HepG2 (cell line): ENCODE results near the gene C11orf24. TPM values are rescaled to one million over a fixed set of nuclear protein-coding genes. Genes with fewer than 3 reads are reported as not detected.

Source experiments
- ATAC-seq: fragments of 200-7000 bp; cut with Tn5 transposase; 3 replicates; pipeline ENCODE4 v1.9.1; 2020; ENCODE audit warnings: mild to moderate bottlenecking, moderate library complexity
- BruUV-seq: library from RNA; stranded (reverse); fragments of 400-500 nt; replicated peaks from 2 replicates; lab custom pipeline; 2021; lab: Mats Ljungman, UMichigan
- CTCF ChIA-PET: fragments of 300-600 bp; formaldehyde crosslinking; extraction: SDS; loops from one replicate; lab custom pipeline; 2021; ENCODE audit warnings: low total read pairs, inconsistent platforms, low intra/inter-chr PET ratio; lab: Yijun Ruan, JAX
- POLR2A ChIA-PET: fragments of 350-600 bp; sonication (Branson Sonifier 250); formaldehyde crosslinking; loops from one replicate; lab custom pipeline; 2020; ENCODE audit warnings: antibody characterized with exemption, inconsistent platforms; lab: Yijun Ruan, JAX
- DNase-seq: peaks from one replicate; pipeline ENCODE4 v3.0.0-alpha.2; 2015; ENCODE audit warnings: low spot score
- FAIRE-seq: peaks from 3 replicates; lab custom pipeline; 2011; peaks lifted over from hg19 to GRCh38; lab: Jason Lieb, UNC
- H2AFZ ChIP-seq: one replicate; pipeline ENCODE4 v1.6.1; 2011; ENCODE audit warnings: low read length, inconsistent platforms
- H3K27ac ChIP-seq: fragments of 300-600 bp; 3 replicates; pipeline ENCODE4 v1.8.0; 2011; ENCODE audit warnings: mixed run types, mild to moderate bottlenecking, mixed read lengths, low read length, inconsistent platforms; ENCODE audit not compliant: insufficient read depth; ENCODE audit errors: extremely low read length
- H3K27me3 ChIP-seq, 2 experiments: fragments of 200-600 bp in 1 of 2; 2 replicates in 1 of 2; 3 replicates in 1 of 2; pipeline versions ENCODE4 v1.6.0 to v1.8.0; 2011; ENCODE audit warnings: low read length in 2 of 2, mild to moderate bottlenecking in 2 of 2, moderate library complexity in 2 of 2, inconsistent platforms in 1 of 2; ENCODE audit not compliant: insufficient read depth in 2 of 2, control insufficient read depth in 1 of 2
- H3K36me3 ChIP-seq, 2 experiments: fragments of 200-600 bp in 1 of 2; replicated peaks in 1 of 2; 2 replicates in 1 of 2; 3 replicates in 1 of 2; pipeline versions ENCODE4 v1.5.1 to v1.8.0; 2011; ENCODE audit warnings: low read length in 2 of 2, inconsistent platforms in 1 of 2; ENCODE audit not compliant: insufficient read depth in 2 of 2, control insufficient read depth in 1 of 2
- H3K4me1 ChIP-seq: 2 replicates; pipeline ENCODE4 v1.5.1; 2012; ENCODE audit warnings: low read length, inconsistent platforms; ENCODE audit not compliant: insufficient read depth
- H3K4me2 ChIP-seq: 2 replicates; pipeline ENCODE4 v1.6.0; 2011; ENCODE audit warnings: low read depth, low read length, inconsistent platforms
- H3K4me3 ChIP-seq, 3 experiments: fragments of 200-600 bp in 1 of 3; sonication (generic), shearing (Covaris generic) in 1 of 3; replicated peaks in 1 of 3; 2 replicates each; pipeline ENCODE4 v1.5.1; 2011 to 2016; ENCODE audit warnings: low read length in 3 of 3, inconsistent platforms in 2 of 3, low read depth in 2 of 3, mild to moderate bottlenecking in 2 of 3, control low read depth in 1 of 3, mixed read lengths in 1 of 3; ENCODE audit not compliant: insufficient read depth in 1 of 3
- H3K79me2 ChIP-seq: one replicate; pipeline ENCODE4 v1.6.1; 2011; ENCODE audit warnings: low read length, inconsistent platforms; ENCODE audit not compliant: insufficient read depth
- H3K9ac ChIP-seq: 2 replicates; pipeline ENCODE4 v1.6.0; 2011; ENCODE audit warnings: mild to moderate bottlenecking, low read depth, low read length, inconsistent platforms; ENCODE audit not compliant: insufficient read depth
- H3K9me3 ChIP-seq: 2 replicates; pipeline ENCODE4 v1.5.1; 2012; ENCODE audit warnings: mild to moderate bottlenecking, low read length
- H4K20me1 ChIP-seq: 2 replicates; pipeline ENCODE4 v1.6.0; 2011; ENCODE audit warnings: inconsistent platforms, mild to moderate bottlenecking, low read length, moderate library complexity; ENCODE audit not compliant: insufficient read depth
- ATAD3A ChIP-seq: sonication (generic); formaldehyde crosslinking; IDR thresholded peaks from 2 replicates; pipeline ENCODE4 v1.4.0; 2020; ENCODE audit warnings: missing genetic modification reagents
- CCAR2 ChIP-seq: fragments of 200-400 bp; formaldehyde crosslinking; optimal IDR thresholded peaks from 2 replicates; pipeline ENCODE3; 2018; ENCODE audit warnings: low read depth, mild to moderate bottlenecking, low read length, moderate library complexity
- CHD2 ChIP-seq: IDR thresholded peaks from 2 replicates; pipeline ENCODE4 v1.6.1; 2011; ENCODE audit warnings: low read depth, low read length, improper control_type of control experiment
- CREBL2 ChIP-seq: sonication (generic); formaldehyde crosslinking; IDR thresholded peaks from 2 replicates; pipeline ENCODE4 v1.8.1; 2023; ENCODE audit warnings: missing genetic modification reagents, mild to moderate bottlenecking, borderline replicate concordance
- FOSL2 ChIP-seq: sonication (generic); formaldehyde crosslinking; IDR thresholded peaks from 2 replicates; pipeline ENCODE4 v1.4.0; 2020; ENCODE audit warnings: missing genetic modification reagents
- FOXK2 ChIP-seq: fragments of 450-650 bp; IDR thresholded peaks from 2 replicates; pipeline ENCODE4 v1.6.1; 2016
- GFI1 ChIP-seq: sonication (generic); formaldehyde crosslinking; IDR thresholded peaks from 2 replicates; pipeline ENCODE4 v1.5.0; 2020; ENCODE audit warnings: missing genetic modification reagents, mild to moderate bottlenecking, borderline replicate concordance
- HNF4G ChIP-seq, 2 experiments: sonication (generic) in 1 of 2; formaldehyde crosslinking in 1 of 2; IDR thresholded peaks; 2 replicates each; pipeline versions ENCODE4 v1.4.0 to v1.6.1; 2011 to 2020; ENCODE audit warnings: borderline replicate concordance in 2 of 2, low read depth in 2 of 2, mild to moderate bottlenecking in 2 of 2, low read length in 1 of 2, missing genetic modification reagents in 1 of 2, moderate library complexity in 1 of 2
- KAT2B ChIP-seq: fragments of 150-350 bp; IDR thresholded peaks from 2 replicates; pipeline ENCODE4 v1.6.1; 2014; ENCODE audit warnings: low read depth, low read length, borderline replicate concordance
- MAZ ChIP-seq, 2 experiments: sonication (generic) in 1 of 2; formaldehyde crosslinking in 1 of 2; IDR thresholded peaks; 2 replicates each; pipeline versions ENCODE4 v1.5.0 to v1.6.1; 2012 to 2020; ENCODE audit warnings: low read depth in 2 of 2, mild to moderate bottlenecking in 2 of 2, borderline replicate concordance in 1 of 2, improper control_type of control experiment in 1 of 2, low read length in 1 of 2, missing genetic modification reagents in 1 of 2, moderate library complexity in 1 of 2
- NR2F2 ChIP-seq: IDR thresholded peaks from 2 replicates; pipeline ENCODE4 v1.6.1; 2012; ENCODE audit warnings: low read depth, inconsistent platforms, borderline replicate concordance
- THAP7 ChIP-seq: sonication (generic); formaldehyde crosslinking; IDR thresholded peaks from 2 replicates; pipeline ENCODE4 v1.8.1; 2023; ENCODE audit warnings: mild to moderate bottlenecking, missing genetic modification reagents
- YEATS4 ChIP-seq: sonication (generic); formaldehyde crosslinking; IDR thresholded peaks from 2 replicates; pipeline ENCODE4 v1.4.0; 2020; ENCODE audit warnings: missing genetic modification reagents, borderline replicate concordance
- ZKSCAN5 ChIP-seq: sonication (generic); formaldehyde crosslinking; IDR thresholded peaks from 2 replicates; pipeline ENCODE4 v1.5.1; 2020; ENCODE audit warnings: mild to moderate bottlenecking, missing genetic modification reagents
- ZNF281 ChIP-seq: sonication (generic); formaldehyde crosslinking; IDR thresholded peaks from 2 replicates; pipeline ENCODE4 v1.4.0; 2020; ENCODE audit warnings: missing genetic modification reagents, borderline replicate concordance
- ZNF333 ChIP-seq: sonication (generic); formaldehyde crosslinking; IDR thresholded peaks from 2 replicates; pipeline ENCODE4 v1.4.0; 2020; ENCODE audit warnings: mild to moderate bottlenecking, missing genetic modification reagents, borderline replicate concordance
- ZNF879 ChIP-seq: sonication (generic); formaldehyde crosslinking; IDR thresholded peaks from 2 replicates; pipeline ENCODE4 v1.8.1; 2023; ENCODE audit warnings: missing genetic modification reagents
- ZZZ3 ChIP-seq: sonication (generic); formaldehyde crosslinking; IDR thresholded peaks from 2 replicates; pipeline ENCODE4 v1.4.0; 2020; ENCODE audit warnings: missing genetic modification reagents, mild to moderate bottlenecking, borderline replicate concordance
- WGBS: methylation state at CpG from one replicate; pipeline ENCODE4 v1.1.6; 2017; ENCODE audit warnings: low lambda C conversion rate; 5-methylcytosine and 5-hydroxymethylcytosine counted together
- in situ Hi-C: cut with HindIII; loops from 2 replicates; pipeline ENCODE4 v1.10.0; 2017; ENCODE audit warnings: low pct_unique_long_range_greater_than_20kb; ENCODE audit not compliant: extremely low pct_ligation_motif_present
- intact Hi-C: fragments of 100-400 bp; cut with micrococcal nuclease; formaldehyde crosslinking; loops from one replicate; pipeline ENCODE4 v1.10.0; 2022; ENCODE audit not compliant: unreplicated experiment
- polyA plus RNA-seq, 8 experiments: library from polyadenylated mRNA; depleted of rRNA in 3 of 8; stranded (reverse) in 7 of 8; unstranded in 1 of 8; fragments of >200 nt; fragmentation: Illumina TruSeq in 4 of 8; extraction: Trizol in 4 of 8; gene quantifications; 2 replicates each; pipeline versions ENCODE4 v1.2.1 to v1.2.3, GENCODE V29; 2011 to 2016; ENCODE audit warnings: low read depth in 4 of 8, missing spikeins in 1 of 8, mixed read lengths in 1 of 8; ENCODE audit not compliant: insufficient read depth in 1 of 8
- total RNA-seq, 5 experiments: library from RNA; depleted of rRNA; stranded (reverse); fragments of >200 nt; fragmentation: Illumina TruSeq; extraction: Trizol; gene quantifications; 2 replicates each; pipeline ENCODE4 v1.2.3, GENCODE V29; 2016; ENCODE audit warnings: low read depth in 1 of 5

The C11orf24 gene
- total and polyA plus RNA-seq, 2 of the 13 experiments (the other 11 are each of a cell fraction or from before 2014, with no cell fraction given) = 52.9 to 55.5 TPM

- in situ Hi-C loops (no loop called here), intact Hi-C loops (no loop called here)
- no TSS peak for BruUV-seq
- Histone ChIP-seq H3K27me3 (peaks cover 0 to 11% of the 10 kb centered on the region in 2 experiments; a peak in 4 of 5 replicates), H3K4me3 (no peak overlapping the region), H2AFZ (no peak overlapping the region), H3K9me3 (no peaks in the 10 kb centered on the region), H3K9ac (no peak overlapping the region), H4K20me1 (no peaks in the 10 kb centered on the region), H3K4me2 (no peak overlapping the region), H3K36me3 (no peaks in the 10 kb centered on the region), H3K79me2 (no peaks in the 10 kb centered on the region), H3K4me1 (no peaks in the 10 kb centered on the region), H3K27ac (no peak overlapping the region)
- DNase-seq = no peak
- ATAC-seq = no peak
- ChIA-PET CTCF (no interaction called here), POLR2A (no interaction called here)
- no peak for FAIRE-seq
- 72% methylated on average over 6 of the region's 6 CpGs for WGBS
- TF ChIP-seq MAZ (IDR thresholded peaks at IDR 0.05; ENCODE audit: borderline replicate concordance, low read depth, low read length) = no peak
- TF ChIP-seq MAZ (CRISPR knock-in tag; IDR thresholded peaks at IDR 0.05; ENCODE audit: low read depth) = no peak
- no peak for TF ChIP-seq ZKSCAN5
- TF ChIP-seq CCAR2 = no peak
- TF ChIP-seq ZNF879 (CRISPR knock-in tag) = no peak
- TF ChIP-seq ZNF281 (CRISPR knock-in tag) = no peak
- TF ChIP-seq FOXK2 = no peak
- TF ChIP-seq HNF4G (IDR thresholded peaks at IDR 0.05; ENCODE audit: borderline replicate concordance, low read depth, low read length) = no peak
- no peak for TF ChIP-seq HNF4G (CRISPR knock-in tag; IDR thresholded peaks at IDR 0.05; ENCODE audit: borderline replicate concordance, low read depth)
- no peak for TF ChIP-seq ZNF333 (CRISPR knock-in tag)
- TF ChIP-seq YEATS4 (CRISPR knock-in tag) = no peak
- no peak for TF ChIP-seq GFI1 (CRISPR knock-in tag)
- no peak for TF ChIP-seq NR2F2
- no peak for TF ChIP-seq CHD2
- TF ChIP-seq ATAD3A = no peak
- TF ChIP-seq CREBL2 (CRISPR knock-in tag) = no peak
- TF ChIP-seq ZZZ3 (CRISPR knock-in tag) = no peak
- TF ChIP-seq FOSL2 (CRISPR knock-in tag) = no peak
- TF ChIP-seq KAT2B = no peak
- no peak for TF ChIP-seq THAP7
These were observed 48.5 kb downstream of the C11orf24 start for GRCh38 chr11:68223275-68223674.
